B cell (primary cell): Measurements from ENCODE around the gene NUPR1.

Experiments
- CTCF ChIP-seq: fragments of 200-600 bp; IDR thresholded peaks from one replicate; pipeline ENCODE4 v1.8.0; 2022; ENCODE audit warnings: antibody characterized with exemption, mild to moderate bottlenecking
- EZH2 ChIP-seq: IDR thresholded peaks from 2 replicates; pipeline ENCODE4 v1.6.1; 2012; ENCODE audit warnings: borderline replicate concordance, low read depth, mild to moderate bottlenecking, moderate library complexity, low read length; ENCODE audit not compliant: insufficient read depth, poor library complexity, severe bottlenecking

GRCh38 chr16:28499854-28500253 lies 38.9 kb downstream of the NUPR1 start:
- TF ChIP-seq CTCF (no peak), EZH2 (no peak)
